PC-9 (cell line): ENCODE data around the gene NLRC4.

ENCODE experiments used
- EZH2 ChIP-seq: fragments of 200-600 bp; sonication (generic); IDR thresholded peaks from 2 replicates; pipeline ENCODE4 v1.8.0; 2017; ENCODE audit warnings: antibody characterized with exemption, low read depth
- TF ChIP-seq, protein P1 (sequence below): fragments of 200-600 bp; sonication (generic); conservative IDR thresholded peaks from 2 replicates; pipeline ENCODE4 v1.6.1; 2017; ENCODE audit warnings: mixed run types, antibody characterized with exemption, mild to moderate bottlenecking, moderate library complexity

DNA sequence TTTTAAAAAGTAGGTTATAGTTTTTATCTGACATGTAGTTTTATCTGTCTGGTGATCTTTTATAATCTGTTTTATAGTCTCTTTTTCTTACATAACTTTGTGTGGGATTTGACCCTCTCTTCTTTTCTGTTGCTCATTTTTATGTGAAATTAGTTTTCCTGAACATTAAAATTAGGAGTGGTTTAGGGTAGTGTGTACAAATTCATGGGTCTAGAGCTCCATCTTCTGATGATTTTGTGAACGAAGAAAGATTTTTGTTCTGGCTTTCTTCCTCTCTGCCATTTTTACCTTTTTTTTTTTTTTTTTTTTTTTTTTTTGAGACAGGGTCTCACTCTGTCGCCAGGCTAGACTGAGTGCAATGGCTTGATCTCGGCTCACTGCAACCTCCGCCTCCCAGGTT, 52.4 kb downstream of the NLRC4 start:
- no peak for TF ChIP-seq EZH2
- TF ChIP-seq, protein P1, sequence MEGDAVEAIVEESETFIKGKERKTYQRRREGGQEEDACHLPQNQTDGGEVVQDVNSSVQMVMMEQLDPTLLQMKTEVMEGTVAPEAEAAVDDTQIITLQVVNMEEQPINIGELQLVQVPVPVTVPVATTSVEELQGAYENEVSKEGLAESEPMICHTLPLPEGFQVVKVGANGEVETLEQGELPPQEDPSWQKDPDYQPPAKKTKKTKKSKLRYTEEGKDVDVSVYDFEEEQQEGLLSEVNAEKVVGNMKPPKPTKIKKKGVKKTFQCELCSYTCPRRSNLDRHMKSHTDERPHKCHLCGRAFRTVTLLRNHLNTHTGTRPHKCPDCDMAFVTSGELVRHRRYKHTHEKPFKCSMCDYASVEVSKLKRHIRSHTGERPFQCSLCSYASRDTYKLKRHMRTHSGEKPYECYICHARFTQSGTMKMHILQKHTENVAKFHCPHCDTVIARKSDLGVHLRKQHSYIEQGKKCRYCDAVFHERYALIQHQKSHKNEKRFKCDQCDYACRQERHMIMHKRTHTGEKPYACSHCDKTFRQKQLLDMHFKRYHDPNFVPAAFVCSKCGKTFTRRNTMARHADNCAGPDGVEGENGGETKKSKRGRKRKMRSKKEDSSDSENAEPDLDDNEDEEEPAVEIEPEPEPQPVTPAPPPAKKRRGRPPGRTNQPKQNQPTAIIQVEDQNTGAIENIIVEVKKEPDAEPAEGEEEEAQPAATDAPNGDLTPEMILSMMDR = peak; percentile 36; the same call in 1 of the 2 replicates
